Right lobe of liver (tissue), 4 donors: Measurements from ENCODE around the gene IL22RA1.

Experiments used
- POLR2A ChIP-seq: fragments of 450-650 bp; IDR thresholded peaks from one replicate; pipeline ENCODE4 v1.6.1; 2017; ENCODE audit warnings: antibody characterized with exemption, mild to moderate bottlenecking
- TF ChIP-seq, protein P1 (sequence below), 4 donors: fragments of 200-600 bp in 3 of 4; fragments of 450-650 bp in 1 of 4; IDR thresholded peaks; one replicate each; pipeline versions ENCODE4 v1.5.1 to v1.8.0; 2016 to 2022; ENCODE audit warnings: antibody characterized with exemption in 4 of 4, mild to moderate bottlenecking in 2 of 4
- donor health status: DM: no; HTN: no; CAD: no.
- donor health status: DM: no; HTN: no; CAD: no.
- donor health status: DM: no; HTN: yes; CAD: no.

DNA sequence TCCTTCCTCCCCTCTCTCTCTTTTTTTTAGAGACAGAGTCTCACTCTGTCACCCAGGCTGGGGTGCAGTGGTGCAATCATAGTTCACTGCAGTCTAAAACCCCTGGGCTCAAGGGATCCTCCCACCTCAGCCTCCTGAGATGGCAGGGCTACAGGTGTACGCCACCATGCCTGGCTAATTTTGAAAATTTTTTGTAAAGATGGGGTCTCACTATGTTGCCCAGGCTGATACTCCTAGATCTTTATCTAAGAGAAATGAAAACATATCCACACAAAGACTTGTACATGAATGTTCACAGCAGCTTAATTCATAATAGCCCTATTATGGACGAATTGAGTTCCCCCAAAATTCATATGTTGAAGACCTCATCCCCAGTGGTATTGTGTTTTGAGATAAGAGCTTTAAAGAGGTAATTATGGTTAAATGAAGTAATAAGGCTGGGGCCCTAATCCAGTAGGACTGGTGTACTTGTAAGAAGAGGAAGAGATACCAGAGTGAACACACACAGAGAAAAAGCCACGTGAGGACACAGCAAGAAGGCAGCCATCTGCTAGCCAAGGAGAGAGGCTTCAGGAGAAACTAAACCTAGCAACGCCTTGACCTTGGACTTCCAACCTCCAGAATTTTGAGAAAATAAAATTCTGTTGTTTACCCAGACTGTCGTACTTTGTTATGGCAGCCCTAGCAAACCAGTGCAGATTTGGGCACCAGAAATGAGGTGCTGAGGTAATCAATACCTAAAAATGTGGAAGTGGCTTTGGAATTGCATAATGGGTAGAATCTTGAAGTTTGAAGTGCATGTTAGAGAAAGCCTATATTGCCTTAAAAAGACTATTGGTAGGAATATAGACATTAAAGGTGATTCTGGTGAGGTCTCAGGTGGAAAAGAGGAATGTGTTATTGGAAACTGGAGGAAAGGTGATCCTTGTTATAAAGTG lies 31.0 kb upstream of the IL22RA1 start:
- TF ChIP-seq, protein P1, sequence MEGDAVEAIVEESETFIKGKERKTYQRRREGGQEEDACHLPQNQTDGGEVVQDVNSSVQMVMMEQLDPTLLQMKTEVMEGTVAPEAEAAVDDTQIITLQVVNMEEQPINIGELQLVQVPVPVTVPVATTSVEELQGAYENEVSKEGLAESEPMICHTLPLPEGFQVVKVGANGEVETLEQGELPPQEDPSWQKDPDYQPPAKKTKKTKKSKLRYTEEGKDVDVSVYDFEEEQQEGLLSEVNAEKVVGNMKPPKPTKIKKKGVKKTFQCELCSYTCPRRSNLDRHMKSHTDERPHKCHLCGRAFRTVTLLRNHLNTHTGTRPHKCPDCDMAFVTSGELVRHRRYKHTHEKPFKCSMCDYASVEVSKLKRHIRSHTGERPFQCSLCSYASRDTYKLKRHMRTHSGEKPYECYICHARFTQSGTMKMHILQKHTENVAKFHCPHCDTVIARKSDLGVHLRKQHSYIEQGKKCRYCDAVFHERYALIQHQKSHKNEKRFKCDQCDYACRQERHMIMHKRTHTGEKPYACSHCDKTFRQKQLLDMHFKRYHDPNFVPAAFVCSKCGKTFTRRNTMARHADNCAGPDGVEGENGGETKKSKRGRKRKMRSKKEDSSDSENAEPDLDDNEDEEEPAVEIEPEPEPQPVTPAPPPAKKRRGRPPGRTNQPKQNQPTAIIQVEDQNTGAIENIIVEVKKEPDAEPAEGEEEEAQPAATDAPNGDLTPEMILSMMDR (IDR thresholded peaks at IDR 0.05): no peak
- TF ChIP-seq POLR2A: no peak
